ENCODE data around the gene RPS6KA2.

RPS6KA2 gene

GRCh38 chr6:166462461-166463135, 164.5 kb downstream of the RPS6KA2 start:
- DNase-seq = no peak

GRCh38 chr6:166461821-166462460, 165.1 kb downstream of the RPS6KA2 start:
- no peak for DNase-seq

DNA sequence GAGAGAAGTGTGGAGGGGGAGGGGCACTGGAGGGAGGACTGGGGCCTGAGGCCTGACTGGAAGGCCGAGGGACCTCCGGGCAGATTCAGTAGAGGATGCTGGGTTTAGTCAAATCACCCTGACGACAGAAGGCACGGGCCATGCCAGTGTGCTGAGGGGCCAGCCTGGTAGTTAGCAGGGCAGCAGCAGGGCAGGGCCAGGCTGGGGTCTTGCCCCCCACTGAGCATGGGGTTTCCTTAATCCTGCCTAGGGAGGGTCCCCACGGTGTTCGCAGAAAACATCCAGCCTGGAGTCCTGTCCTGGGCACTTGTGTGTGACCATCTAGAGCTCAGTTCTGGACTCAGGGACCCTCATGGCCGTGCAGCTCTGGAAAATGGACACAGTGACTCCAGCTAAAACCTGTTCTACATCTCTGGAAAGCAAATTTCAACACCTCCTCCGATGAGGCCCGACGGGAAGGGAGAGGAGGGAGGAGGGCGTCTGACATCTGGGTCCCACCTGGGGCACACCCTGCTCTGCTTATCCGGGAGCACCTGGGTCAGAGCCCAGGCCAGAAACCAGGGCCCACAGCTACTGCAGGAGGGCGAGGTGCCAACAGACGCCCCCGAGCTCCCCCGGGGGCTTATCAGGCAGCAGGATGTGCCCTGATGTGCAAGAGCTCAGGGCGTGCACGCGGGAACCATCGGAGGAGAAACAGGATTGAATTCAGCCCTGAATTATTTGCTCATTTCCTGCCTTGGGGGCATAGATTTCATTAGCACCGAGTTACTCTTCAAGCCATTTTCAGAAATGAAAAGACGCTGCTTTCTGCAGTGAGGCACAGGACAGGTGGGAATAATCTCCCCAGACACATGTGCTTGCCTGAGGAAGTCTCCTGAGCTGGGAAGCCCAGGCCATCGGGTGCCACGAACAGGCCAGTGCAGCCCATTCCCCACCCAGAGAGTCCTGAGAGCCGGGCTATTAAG, 166.3 kb downstream of the RPS6KA2 start:
- DNase-seq = no peak

DNA sequence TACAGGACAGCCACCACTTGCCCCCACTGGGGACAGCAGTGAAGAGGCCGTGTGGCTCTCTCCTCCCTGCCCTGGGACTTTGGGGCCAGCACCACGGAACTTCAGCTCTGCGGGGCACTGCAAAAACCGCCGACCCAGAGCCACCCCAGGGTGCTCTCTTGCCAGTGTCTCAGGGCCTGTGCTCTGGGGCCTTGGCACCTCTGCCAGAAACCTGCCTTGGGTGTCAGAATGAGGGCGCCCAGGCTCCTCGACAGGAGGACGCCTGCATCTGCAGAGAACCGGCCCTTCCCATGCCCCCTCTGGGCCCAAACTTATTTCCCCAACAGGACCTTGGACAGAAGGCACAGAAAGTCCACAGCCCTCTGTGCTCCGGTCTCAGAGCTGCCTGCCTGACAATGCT, 167.1 kb downstream of the RPS6KA2 start:
- DNase-seq = no peak

DNA sequence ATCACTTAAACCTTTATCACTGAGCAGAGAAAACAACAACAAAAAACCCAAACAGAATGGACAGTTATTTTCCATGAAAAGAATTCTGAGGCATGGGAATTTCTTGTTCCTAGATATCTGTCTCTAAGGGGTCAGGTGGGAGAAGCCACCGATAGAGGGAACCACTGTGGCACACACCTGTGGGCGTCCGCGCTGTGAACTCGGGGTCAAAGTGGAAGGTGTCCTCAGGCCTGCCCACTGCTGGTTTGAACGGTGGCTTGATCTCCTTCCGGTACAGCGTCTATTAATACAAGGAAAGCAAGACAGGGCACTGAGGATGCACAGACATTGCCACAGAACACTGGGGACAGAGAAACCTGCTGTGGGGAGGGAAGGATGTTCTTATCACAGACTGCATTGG, 167.8 kb downstream of the RPS6KA2 start:
- DNase-seq = no peak

DNA sequence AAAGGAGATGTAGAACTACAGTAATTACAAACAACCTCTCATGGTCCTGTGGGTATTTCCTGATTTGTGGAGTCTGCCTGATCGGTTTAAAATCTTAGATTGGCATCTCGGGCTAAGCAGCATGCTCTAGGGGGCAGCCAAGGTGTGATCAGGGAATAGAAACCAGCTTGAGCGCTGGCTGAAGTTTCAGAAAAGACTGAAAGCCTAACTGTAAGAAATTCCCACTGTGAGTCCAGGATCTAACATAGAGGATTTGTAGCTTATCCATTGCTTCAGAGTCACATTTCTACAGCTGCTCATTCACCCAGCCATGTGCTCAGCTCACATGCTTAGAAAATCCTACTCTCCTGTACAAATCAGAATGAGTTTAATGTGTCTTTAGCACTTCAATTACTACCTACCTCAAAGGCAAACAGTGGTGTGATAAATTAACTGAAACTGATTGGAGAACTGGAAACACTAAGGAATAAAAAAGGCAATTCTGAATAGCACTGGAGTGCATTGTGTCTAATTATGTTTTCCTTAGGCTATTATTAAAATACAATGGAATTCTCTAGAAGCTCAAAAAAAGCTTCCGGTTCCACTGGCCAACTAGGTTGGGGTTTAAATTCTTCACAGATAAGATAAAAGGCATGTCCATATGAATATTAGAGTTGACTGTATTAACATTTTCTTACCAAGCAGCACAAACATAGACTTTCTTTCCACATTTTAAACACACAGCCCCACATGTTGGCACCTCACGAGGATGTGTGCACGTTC, 170.5 kb downstream of the RPS6KA2 start:
- no peak for DNase-seq

- no peak for DNase-seq
Measured at GRCh38 chr6:166454692-166455515, 172.1 kb downstream of the RPS6KA2 start.

GRCh38 chr6:166453651-166454050, 173.4 kb downstream of the RPS6KA2 start:
- no peak for DNase-seq

GRCh38 chr6:166450167-166450873, 176.7 kb downstream of the RPS6KA2 start:
- no peak for DNase-seq

GRCh38 chr6:166449641-166450040, 177.4 kb downstream of the RPS6KA2 start:
- no peak for DNase-seq

DNA sequence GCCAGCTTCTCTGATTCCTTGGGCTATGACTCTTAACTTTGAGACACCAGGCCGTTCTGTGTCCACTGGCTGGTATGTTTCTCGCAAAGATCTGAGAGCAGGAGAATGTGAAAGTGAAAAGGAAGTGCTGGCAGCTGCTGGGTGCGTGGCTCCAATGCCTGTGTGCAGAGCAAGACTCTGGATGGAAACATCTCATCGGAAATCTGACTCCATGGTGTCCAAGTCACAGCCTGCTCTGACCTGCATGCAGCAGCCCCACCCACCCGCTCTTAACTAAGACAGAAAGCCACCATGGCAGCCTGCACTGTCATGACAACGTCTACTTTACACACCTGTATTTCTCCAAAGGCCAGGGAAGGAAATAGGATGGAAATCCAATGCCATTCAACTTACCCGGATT, 178.0 kb downstream of the RPS6KA2 start:
- DNase-seq = no peak

- DNase-seq = no peak
Measured at GRCh38 chr6:166448432-166448831, 178.6 kb downstream of the RPS6KA2 start.

DNA sequence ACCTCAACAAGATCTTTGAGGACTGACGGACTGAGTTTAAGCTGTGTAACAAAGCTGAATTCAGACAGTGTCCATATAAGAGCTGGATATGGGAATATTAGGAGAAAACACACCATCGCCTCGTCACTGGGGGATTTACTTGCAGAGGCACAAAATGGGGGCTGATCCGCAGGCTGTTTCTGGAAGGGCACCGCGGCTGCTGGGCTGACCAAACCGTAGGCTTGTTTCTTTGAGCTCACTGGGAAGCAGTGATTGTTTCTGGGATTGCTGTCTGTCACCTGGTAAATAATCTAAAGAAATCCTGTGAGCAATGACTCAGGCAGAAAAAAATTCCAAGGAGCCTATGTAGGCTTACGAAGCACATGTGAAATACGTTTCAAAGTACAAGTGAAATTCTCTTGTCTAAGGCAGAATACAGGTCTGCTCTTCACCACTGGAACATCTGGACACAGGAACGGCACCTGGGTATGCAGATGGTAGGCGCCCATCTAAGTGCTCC, 180.4 kb downstream of the RPS6KA2 start:
- no peak for DNase-seq

- DNase-seq = no peak
Measured at GRCh38 chr6:166446146-166446545, 180.9 kb downstream of the RPS6KA2 start.

GRCh38 chr6:166444446-166444845, 182.6 kb downstream of the RPS6KA2 start:
- no peak for DNase-seq

DNA sequence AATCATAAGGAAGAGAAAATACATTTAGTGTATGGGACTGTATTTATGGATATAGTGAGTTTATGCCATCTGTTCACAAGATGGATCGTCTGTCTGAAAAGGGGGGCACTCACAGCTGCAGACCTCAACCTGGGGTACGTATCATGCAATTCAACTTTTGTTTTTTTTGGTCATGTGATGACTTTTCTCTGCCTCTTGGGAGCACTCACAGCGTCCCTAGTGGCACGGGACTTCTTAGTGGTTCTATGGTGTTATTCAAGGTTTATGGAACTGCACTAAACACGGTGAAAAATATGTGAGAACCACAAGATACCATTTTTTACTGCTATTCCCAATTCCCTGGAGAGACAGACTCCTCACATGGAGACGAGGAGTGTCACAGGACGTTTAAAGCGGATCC, 183.9 kb downstream of the RPS6KA2 start:
- DNase-seq = no peak

- DNase-seq = no peak
Measured at GRCh38 chr6:166442131-166442685, 184.8 kb downstream of the RPS6KA2 start.

DNA sequence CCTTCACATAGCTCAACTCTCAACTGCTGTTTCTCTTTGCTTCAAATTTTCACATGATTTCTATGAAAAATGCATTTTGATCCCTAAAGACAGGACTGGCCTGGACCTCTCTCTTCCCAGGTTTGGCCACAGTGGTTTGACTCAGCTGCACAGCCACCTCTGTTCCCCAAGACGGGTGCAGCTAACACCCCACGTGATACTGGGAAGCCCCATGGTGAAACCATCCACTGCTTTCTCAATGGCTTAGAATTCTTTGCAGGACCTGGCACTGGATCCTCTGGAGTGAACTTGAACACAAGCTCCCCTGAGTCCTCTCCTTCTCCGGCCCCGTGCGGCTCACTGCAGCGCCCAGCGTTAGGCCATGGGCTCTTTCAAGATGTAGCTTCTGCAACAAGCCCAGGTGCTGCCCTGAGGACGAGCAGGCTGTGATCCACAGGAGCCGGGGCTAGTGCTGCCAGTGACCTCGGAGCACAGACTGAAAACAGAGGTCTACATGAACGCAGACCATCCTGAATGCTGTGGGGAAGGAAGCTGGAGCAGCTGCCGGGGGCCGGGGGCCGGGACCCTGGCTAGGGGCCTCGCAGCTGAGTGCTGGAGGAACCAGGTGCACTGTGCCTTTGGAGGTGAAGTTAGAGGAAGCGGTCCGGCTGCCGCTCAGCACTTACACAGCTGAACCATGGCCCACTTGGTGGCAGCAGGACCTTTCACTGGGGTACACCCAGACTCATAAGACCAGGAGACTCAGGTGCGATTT, 185.5 kb downstream of the RPS6KA2 start:
- no peak for DNase-seq

- no peak for DNase-seq
Measured at GRCh38 chr6:166440729-166441128, 186.3 kb downstream of the RPS6KA2 start.

- no peak for DNase-seq
Measured at GRCh38 chr6:166440106-166440505, 186.9 kb downstream of the RPS6KA2 start.

Data from activated CD4-positive, alpha-beta T cell treated with anti-CD3 and anti-CD28 coated beads, Interleukin-2, amount 50 U/mL, for 48 hours (primary cell).